ENCODE measurements around the gene SLC24A5. TPM values are rescaled to one million over a fixed set of nuclear protein-coding genes. Genes with fewer than 3 reads are reported as not detected.

SLC24A5 gene
- total and polyA plus RNA-seq, 5 experiments from 2014 or later, result not detected

- POLR2A ChIA-PET, result no interaction called here
- no peaks in the 10 kb centered on the region for H3K36me3 Mint-ChIP-seq
- H3K9me3 Mint-ChIP-seq, result no peaks in the 10 kb centered on the region
- ATAC-seq, result no peak
- no peaks in the 10 kb centered on the region for H3K4me1 Mint-ChIP-seq
- H3K4me3 Mint-ChIP-seq, result no peak overlapping the region
- no peak overlapping the region for H3K27ac Mint-ChIP-seq
- DNase-seq, result no peak
- peaks cover 7 to 24% (median 13%) of the 10 kb centered on the region in 5 donors for H3K27me3 Mint-ChIP-seq
These were observed 6.0 kb downstream of the SLC24A5 start for GRCh38 chr15:48126667-48127355.

GRCh38 chr15:48131324-48131723 lies 10.5 kb downstream of the SLC24A5 start:
- peak overlapping the region in 1 of 10 donors; percentile 57 for H3K27ac Mint-ChIP-seq
- ATAC-seq (no peak), DNase-seq (no peak)
- H3K9me3 Mint-ChIP-seq, result no peaks in the 10 kb centered on the region
- H3K4me1 Mint-ChIP-seq, result no peaks in the 10 kb centered on the region
- no peaks in the 10 kb centered on the region for H3K36me3 Mint-ChIP-seq
- POLR2A ChIA-PET, result no interaction called here
- no peak overlapping the region for H3K4me3 Mint-ChIP-seq
- peaks cover 1 to 9% (median 3%) of the 10 kb centered on the region in 5 donors for H3K27me3 Mint-ChIP-seq

- ATAC-seq (no peak), DNase-seq (no peak)
- no peaks in the 10 kb centered on the region for H3K9me3 Mint-ChIP-seq
- no peak overlapping the region for H3K4me3 Mint-ChIP-seq
- H3K27me3 Mint-ChIP-seq, result peaks cover 0 to 2% (median 0%) of the 10 kb centered on the region in 5 donors
- POLR2A ChIA-PET, result no interaction called here
- H3K36me3 Mint-ChIP-seq, result no peaks in the 10 kb centered on the region
- H3K4me1 Mint-ChIP-seq, result no peaks in the 10 kb centered on the region
- no peak overlapping the region for H3K27ac Mint-ChIP-seq
These were observed 12.1 kb downstream of the SLC24A5 start for GRCh38 chr15:48132874-48133273.

- H3K4me3 Mint-ChIP-seq, result no peak overlapping the region
- peaks cover 0 to 3% (median 0%) of the 10 kb centered on the region in 4 donors for H3K4me1 Mint-ChIP-seq
- DNase-seq, result no peak
- peaks cover 0 to 21% (median 13%) of the 10 kb centered on the region in 3 donors for H3K36me3 Mint-ChIP-seq
- no peaks in the 10 kb centered on the region for H3K9me3 Mint-ChIP-seq
- H3K27me3 Mint-ChIP-seq, result no peaks in the 10 kb centered on the region
- no peak for ATAC-seq
- no peak overlapping the region for H3K27ac Mint-ChIP-seq
- POLR2A ChIA-PET, result no interaction called here
These were observed 23.1 kb downstream of the SLC24A5 start for GRCh38 chr15:48143856-48144255.

GRCh38 chr15:48144889-48145288 lies 24.1 kb downstream of the SLC24A5 start:
- POLR2A ChIA-PET, result no interaction called here
- Mint-ChIP-seq H3K4me3 (no peak overlapping the region), H3K4me1 (peaks cover 0 to 3% (median 0%) of the 10 kb centered on the region in 4 donors), H3K9me3 (no peaks in the 10 kb centered on the region), H3K36me3 (peaks cover 4 to 28% (median 19%) of the 10 kb centered on the region in 3 donors), H3K27ac (no peak overlapping the region), H3K27me3 (no peaks in the 10 kb centered on the region)
- no peak for ATAC-seq
- DNase-seq, result no peak

- no peak overlapping the region for H3K4me3 Mint-ChIP-seq
- peaks cover 0 to 3% (median 0%) of the 10 kb centered on the region in 4 donors for H3K4me1 Mint-ChIP-seq
- POLR2A ChIA-PET, result no interaction called here
- no peak overlapping the region for H3K27ac Mint-ChIP-seq
- ATAC-seq (no peak), DNase-seq (no peak)
- peaks cover 5 to 30% (median 21%) of the 10 kb centered on the region in 3 donors for H3K36me3 Mint-ChIP-seq
- no peaks in the 10 kb centered on the region for H3K9me3 Mint-ChIP-seq
- H3K27me3 Mint-ChIP-seq, result no peaks in the 10 kb centered on the region
These were observed 25.1 kb downstream of the SLC24A5 start for GRCh38 chr15:48145923-48146322.

- POLR2A ChIA-PET, result no interaction called here
- no peak overlapping the region for H3K4me3 Mint-ChIP-seq
- peaks cover 5 to 36% (median 28%) of the 10 kb centered on the region in 3 donors for H3K36me3 Mint-ChIP-seq
- ATAC-seq (no peak), DNase-seq (no peak)
- peaks cover 0 to 3% (median 0%) of the 10 kb centered on the region in 4 donors for H3K4me1 Mint-ChIP-seq
- no peak overlapping the region for H3K27ac Mint-ChIP-seq
- no peaks in the 10 kb centered on the region for H3K27me3 Mint-ChIP-seq
- no peaks in the 10 kb centered on the region for H3K9me3 Mint-ChIP-seq
These were observed 26.6 kb downstream of the SLC24A5 start for GRCh38 chr15:48147358-48147757.

- POLR2A ChIA-PET, result no interaction called here
- no peaks in the 10 kb centered on the region for H3K4me1 Mint-ChIP-seq
- no peak for DNase-seq
- H3K27ac Mint-ChIP-seq, result no peak overlapping the region
- H3K36me3 Mint-ChIP-seq, result peaks cover 9 to 38% (median 34%) of the 10 kb centered on the region in 3 donors
- H3K9me3 Mint-ChIP-seq, result no peaks in the 10 kb centered on the region
- H3K27me3 Mint-ChIP-seq, result no peaks in the 10 kb centered on the region
- ATAC-seq, result no peak
- H3K4me3 Mint-ChIP-seq, result no peak overlapping the region
These were observed 29.1 kb downstream of the SLC24A5 start for GRCh38 chr15:48149858-48150257.

- DNase-seq (no peak), ATAC-seq (no peak)
- Mint-ChIP-seq H3K4me3 (no peak overlapping the region), H3K36me3 (peaks cover 9 to 37% (median 33%) of the 10 kb centered on the region in 3 donors), H3K4me1 (no peaks in the 10 kb centered on the region), H3K27ac (no peak overlapping the region), H3K27me3 (no peaks in the 10 kb centered on the region), H3K9me3 (no peaks in the 10 kb centered on the region)
- POLR2A ChIA-PET, result no interaction called here
These were observed 32.7 kb downstream of the SLC24A5 start for GRCh38 chr15:48153526-48153925.

- H3K27ac Mint-ChIP-seq, result no peak overlapping the region
These were observed 47.8 kb downstream of the SLC24A5 start for GRCh38 chr15:48168616-48169015.

GRCh38 chr15:48170981-48171380 lies 50.2 kb downstream of the SLC24A5 start:
- peaks cover 0 to 24% (median 4%) of the 10 kb centered on the region in 9 donors for H3K9me3 Mint-ChIP-seq
- H3K27ac Mint-ChIP-seq, result no peak overlapping the region
- H3K4me3 Mint-ChIP-seq, result no peak overlapping the region
- DNase-seq (no peak), ATAC-seq (no peak)
- H3K27me3 Mint-ChIP-seq, result no peaks in the 10 kb centered on the region
- peaks cover 0 to 8% (median 3%) of the 10 kb centered on the region in 4 donors for H3K4me1 Mint-ChIP-seq
- POLR2A ChIA-PET, result no interaction called here
- peaks cover 12 to 27% (median 23%) of the 10 kb centered on the region in 3 donors for H3K36me3 Mint-ChIP-seq

More at GRCh38 chr15:48168616-48169015, 47.8 kb downstream of the SLC24A5 start:
- POLR2A ChIA-PET, result no interaction called here
- Mint-ChIP-seq H3K36me3 (peaks cover 11 to 34% (median 29%) of the 10 kb centered on the region in 3 donors), H3K9me3 (peaks cover 0 to 20% (median 4%) of the 10 kb centered on the region in 9 donors), H3K4me3 (no peak overlapping the region), H3K4me1 (peaks cover 0 to 2% (median 1%) of the 10 kb centered on the region in 4 donors), H3K27me3 (no peaks in the 10 kb centered on the region)
- DNase-seq, result no peak
- ATAC-seq, result no peak

- no peak for DNase-seq
- POLR2A ChIA-PET, result no interaction called here
- Mint-ChIP-seq H3K36me3 (peaks cover 2 to 12% (median 9%) of the 10 kb centered on the region in 3 donors), H3K9me3 (peaks cover 0 to 24% (median 4%) of the 10 kb centered on the region in 9 donors), H3K4me1 (peaks cover 11 to 21% (median 16%) of the 10 kb centered on the region in 4 donors), H3K4me3 (no peak overlapping the region), H3K27ac (no peak overlapping the region), H3K27me3 (peaks cover 0 to 10% (median 0%) of the 10 kb centered on the region in 5 donors)
- ATAC-seq, result no peak
These were observed 54.3 kb downstream of the SLC24A5 start for GRCh38 chr15:48175126-48175525.

- POLR2A ChIA-PET, result no interaction called here
- peaks cover 0 to 24% (median 4%) of the 10 kb centered on the region in 9 donors for H3K9me3 Mint-ChIP-seq
- no peak for DNase-seq
- peaks cover 11 to 21% (median 16%) of the 10 kb centered on the region in 4 donors for H3K4me1 Mint-ChIP-seq
- peaks cover 0 to 12% (median 0%) of the 10 kb centered on the region in 5 donors for H3K27me3 Mint-ChIP-seq
- peak overlapping the region in 1 of 10 donors; percentile 93 for H3K4me3 Mint-ChIP-seq
- H3K27ac Mint-ChIP-seq, result peak overlapping the region in 1 of 10 donors; percentile 92
- peaks cover 2 to 12% (median 9%) of the 10 kb centered on the region in 3 donors for H3K36me3 Mint-ChIP-seq
- no peak for ATAC-seq
These were observed 55.3 kb downstream of the SLC24A5 start for GRCh38 chr15:48176112-48176511.
